NOMO-1 (cell line): ENCODE measurements around the gene ZNF45.
"Not testable (repeated sequence)": the region's sequence is repeated elsewhere in the genome, so short reads cannot be mapped to it uniquely, and the experiment has no call there.

Source experiments
- DNase-seq, 2 experiments: peaks; one replicate each; lab custom pipeline; 2025; ENCODE audit not compliant: unreplicated experiment in 2 of 2; lab: John Stamatoyannopoulos, UW

ZNF45 gene

DNA sequence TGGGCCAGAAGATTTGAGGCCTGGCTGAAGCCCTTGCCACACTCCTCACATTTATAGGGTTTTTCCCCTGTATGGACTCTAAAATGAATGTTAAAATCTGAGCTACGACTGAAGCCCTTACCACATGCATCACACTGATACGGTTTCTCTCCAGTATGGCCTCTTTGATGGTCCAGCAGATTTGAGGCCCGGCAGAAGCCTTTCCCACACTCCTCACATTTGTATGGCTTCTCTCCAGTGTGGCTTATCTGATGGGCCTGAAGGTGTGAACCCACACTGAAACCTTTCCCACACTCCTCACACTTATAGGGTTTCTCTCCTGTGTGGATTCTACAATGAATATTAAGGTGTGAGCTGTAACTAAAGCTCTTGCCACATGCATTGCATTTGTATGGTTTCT lies 21.0 kb downstream of the ZNF45 start:
- DNase-seq: no peak

DNA sequence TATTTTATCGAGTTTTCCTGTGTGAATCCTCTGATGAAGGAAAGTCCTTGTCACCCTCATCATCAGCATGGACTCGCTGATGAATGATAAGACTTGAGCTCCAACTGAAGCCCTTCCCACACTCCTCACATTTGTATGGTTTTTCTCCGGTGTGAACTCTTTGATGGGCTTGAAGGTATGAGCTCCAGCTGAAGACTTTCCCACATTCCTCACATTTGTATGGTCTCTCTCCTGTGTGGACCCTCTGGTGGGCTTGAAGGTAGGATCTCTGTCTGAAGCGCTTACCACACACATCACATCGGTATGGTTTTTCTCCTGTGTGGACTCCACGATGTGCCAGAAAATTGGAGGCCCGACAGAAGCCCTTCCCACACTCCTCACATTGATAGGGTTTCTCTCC lies 21.7 kb downstream of the ZNF45 start:
- no peak for DNase-seq

DNA sequence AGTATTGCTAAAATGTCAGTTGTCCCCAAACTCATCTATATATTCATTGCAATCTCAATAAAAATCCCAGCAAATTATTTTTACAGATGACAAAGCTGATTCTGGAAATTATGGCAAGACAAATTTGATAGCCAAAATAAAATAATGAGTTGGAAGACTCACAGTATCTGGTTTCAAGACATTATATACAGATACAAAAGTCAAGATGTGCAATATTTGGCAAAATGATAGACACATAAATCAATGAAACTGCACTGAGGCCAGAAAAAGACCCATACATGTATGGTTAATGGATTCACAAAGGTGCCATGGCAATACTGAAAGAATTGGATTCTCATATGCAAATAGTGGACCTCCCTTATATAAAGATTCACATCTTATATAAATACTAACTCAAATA lies 24.2 kb downstream of the ZNF45 start:
- DNase-seq: no peak

DNA sequence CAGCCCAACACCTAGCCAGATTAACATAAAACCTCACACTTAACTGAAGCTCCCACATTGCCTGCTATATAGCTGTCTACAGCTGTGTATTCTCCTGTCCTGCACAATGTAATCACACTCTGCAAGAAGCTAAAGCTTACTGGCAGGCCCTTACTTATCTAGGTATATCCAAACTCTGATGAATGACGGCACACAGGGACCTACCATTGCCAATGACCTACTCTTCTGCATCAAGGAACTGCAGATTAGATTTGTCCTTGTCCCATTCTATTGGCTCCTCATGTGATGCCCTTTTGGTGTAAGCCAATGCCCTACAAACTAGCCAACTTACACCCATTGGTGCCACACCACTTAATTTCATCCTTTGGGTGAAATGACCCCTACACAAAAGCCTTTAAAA lies 26.4 kb downstream of the ZNF45 start:
- no peak for DNase-seq

DNA sequence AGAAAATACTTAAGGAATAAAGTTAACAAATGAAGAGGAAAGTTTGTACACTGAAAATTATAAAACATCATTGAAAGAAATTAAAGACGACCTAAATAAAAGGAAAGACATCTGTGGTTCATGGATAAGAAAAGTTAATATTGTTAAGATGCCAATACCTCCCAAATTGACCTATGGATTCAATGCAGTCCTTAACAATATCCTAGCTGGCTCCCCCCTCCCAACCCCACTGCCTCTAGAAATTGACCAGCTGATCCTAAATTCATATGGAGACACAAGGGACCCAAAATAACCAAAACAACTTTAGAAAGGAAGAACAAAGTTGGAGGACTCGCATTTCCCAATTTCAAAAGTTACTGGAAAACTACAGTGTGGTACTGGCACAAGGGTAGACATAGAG lies 28.3 kb downstream of the ZNF45 start:
- DNase-seq: no peak

DNA sequence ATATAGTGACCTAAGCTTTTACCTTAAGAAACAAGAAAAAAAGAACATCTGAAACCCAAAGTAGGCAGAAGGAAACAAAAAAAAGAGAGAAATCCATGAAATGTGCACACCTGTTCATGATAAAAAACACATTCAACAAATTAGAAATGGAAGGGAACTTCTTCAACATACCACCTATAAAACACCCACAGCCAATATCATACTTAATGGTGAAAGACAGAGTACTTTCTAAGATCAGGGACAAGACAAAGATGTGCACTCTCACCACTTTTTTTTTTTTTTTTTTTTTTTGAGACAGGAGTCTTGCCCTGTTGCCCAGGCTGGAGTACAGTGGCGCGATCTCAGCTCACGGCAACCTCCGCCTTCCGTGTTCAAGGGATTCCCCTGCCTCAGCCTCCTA lies 29.2 kb downstream of the ZNF45 start:
- DNase-seq: no peak

DNA sequence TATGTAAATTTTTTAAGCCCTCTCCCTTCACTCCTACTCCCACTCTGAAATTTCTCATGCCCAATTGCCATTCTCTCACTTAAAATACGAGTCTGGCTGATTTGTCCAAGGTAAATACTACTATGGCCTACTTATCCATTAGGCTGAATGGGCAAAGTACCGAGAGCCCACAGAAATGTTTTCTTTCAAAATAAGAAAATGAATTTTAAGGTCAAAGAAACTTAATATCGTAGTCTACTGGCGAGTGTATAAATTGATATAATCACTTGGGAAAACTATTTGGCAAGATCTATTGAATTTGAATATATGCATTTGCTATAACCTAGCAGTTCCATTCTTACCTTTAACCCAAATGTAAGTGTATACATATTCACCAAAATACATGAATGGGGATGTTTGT lies 32.7 kb downstream of the ZNF45 start:
- no peak for DNase-seq

DNA sequence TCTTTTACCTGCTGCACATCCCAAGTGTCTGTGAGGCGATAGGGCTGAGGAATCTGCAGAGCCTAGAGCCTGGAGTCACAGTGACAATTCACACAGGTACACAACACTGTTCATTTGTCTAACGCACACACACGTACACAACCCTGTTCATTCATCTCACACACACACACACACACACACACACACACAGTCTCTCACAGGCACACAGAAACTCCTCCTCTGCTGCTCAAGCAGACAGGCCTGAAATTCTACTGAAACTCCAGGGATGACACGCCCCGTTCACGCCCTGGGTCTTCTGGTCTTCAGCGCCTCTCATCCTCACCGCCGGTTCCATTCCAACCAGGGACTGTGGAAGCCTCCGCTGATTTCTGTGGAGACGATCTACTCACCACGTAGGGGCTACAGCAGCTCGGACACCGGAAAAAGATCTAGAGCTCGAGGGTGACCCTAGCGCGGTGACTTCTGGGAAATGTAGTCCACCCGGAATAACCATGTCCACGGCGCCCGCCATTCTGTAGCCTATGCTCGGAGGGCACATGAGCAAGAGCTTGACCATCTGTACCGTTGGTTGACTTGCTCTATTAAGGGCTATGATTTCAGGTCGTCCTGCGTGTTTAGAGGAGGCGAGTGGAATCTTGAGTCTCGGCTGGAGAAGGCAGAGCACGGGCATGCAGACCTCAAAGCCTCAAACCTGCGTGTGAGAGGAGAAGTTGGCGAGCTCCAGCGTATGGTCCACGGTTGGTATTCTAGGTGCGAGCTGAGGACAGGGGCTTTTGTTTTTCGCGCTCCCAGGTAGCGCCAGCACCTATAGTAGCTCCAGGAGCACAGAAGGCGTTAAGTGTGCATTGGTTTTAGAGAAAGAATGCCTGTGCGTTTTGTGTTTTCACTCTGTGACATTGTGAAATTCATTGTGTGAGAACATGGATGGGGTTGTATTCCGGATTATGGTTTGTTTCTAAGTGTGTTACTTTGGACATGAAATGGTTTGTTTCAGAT lies 33.4 kb downstream of the ZNF45 start:
- DNase-seq: peak; percentile 11 to 36

DNA sequence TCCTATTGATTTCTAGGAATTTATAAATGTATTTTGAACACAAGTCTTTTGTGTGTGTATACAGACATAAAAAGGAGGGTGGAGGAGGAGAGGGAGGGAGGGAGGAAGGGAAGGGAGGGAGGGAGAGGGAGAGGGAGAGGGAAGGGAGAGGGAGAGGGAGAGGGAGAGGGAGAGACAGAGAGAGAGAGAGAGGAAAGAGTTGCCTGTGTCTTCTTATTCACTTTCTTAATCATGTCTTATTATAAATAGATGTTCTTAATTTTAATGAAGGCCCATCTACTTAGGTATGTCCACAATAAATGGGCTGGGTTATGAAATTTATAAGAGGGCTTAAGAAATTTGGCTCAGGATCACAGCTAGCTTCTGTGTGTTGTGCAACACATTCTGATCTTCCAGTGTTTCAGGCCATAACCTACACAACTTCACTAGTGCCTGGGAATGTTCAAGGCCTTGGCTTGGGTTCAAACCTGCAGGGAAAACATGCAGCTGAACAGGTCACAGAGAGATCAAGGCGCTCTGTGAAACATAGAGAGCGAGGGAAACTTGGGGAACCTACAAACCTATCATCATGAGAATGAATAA lies 39.3 kb downstream of the ZNF45 start:
- DNase-seq: no peak

DNA sequence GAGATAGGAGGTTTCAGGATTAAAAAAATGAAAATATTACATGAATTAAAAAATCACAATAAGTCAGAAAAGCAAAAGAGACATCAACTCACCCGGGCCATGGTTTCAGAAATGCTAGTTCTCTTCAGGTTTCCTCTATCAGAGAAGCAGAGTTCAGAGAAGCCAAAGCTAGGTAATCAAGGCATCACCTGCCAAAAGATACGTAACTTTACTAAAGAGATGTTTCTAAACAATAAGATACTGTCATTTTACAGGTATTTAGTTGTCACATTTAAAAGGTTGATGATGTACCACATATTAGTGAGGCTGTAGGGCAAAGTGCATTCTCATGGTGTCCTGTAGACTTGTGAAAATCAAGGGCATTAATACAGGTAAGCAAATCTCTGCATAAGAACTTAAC lies 51.2 kb downstream of the ZNF45 start, which contains the start of gene ZNF404:
Gene ZNF404 (minus strand): TSS at position 101 of the 400 bp plus-strand sequence.
- DNase-seq: no peak

DNA sequence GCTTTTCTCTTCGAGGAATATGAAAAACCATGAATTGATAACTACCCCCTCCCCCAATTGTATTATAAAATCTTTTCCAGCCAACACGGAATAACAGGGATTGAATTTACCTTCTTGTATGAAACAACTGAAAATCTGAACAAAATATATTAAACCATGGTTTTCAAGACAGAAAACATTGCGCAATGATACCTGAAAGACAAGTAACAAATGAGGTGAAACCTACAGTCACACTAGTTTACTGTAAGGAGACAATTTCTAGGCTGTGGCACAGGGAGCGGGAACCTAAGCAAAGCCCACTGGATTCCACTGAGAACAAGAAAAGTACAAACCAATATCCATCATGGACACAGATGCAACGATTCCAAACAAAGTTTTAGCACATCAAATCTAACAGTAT lies 54.6 kb downstream of the ZNF45 start:
- DNase-seq: no peak

DNA sequence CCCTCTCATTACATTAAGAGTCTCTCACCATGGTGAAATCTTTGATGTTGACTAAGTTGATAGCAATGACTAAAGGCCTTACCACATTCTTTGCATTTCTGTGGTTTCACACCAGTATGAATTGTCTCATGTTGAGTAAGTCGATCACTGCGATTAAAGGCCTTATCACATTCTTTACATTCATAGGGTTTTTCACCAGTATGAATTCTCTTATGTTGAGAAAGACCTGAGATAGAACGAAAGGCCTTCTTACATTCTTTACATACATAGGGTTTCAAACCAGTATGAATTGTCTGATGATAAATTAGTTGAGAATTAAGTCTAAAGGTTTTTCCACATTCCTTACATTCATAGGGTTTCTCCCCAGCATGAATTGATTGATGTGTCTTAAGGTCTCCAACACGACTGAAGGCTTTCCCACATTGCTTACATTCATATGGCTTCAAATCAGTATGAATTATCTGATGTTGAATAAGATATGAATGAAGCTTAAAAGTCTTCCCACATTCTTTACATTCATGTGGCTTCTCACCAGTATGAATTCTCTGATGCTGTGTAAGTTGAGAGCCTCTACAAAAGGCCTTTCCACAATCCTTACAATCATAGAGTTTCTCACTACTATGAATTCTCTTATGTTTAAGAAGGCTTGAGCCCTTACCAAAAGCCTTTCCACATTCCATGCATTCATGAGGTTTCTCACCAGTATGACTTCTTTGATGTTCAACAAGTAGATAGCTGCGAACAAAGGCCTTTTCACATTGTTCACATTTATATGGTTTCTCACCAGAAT lies 62.3 kb downstream of the ZNF45 start:
- no peak for DNase-seq

DNA sequence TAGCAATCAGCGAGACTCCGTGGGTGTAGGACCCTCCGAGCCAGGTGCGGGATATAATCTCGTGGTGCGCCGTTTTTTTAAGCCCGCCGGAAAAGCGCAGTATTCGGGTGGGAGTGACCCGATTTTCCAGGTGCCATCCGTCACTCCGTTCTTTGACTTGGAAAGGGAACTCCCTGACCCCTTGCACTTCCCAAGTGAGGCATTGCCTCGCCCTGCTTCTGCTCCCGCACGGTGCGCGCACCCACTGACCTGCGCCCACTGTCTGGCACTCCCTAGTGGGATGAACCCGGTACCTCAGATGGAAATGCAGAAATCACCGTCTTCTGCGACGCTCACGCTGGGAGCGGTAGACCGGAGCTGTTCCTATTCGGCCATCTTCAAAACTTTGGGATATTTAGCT lies 68.2 kb downstream of the ZNF45 start:
- not testable (repeated sequence) for DNase-seq
